Kidney tubule cell (primary cell): ENCODE results near the gene FMN2.

Experiments used
- DNase-seq: peaks from one replicate; pipeline ENCODE4 v3.0.0-alpha.2; 2018; ENCODE audit warnings: low spot score

FMN2 gene

DNA sequence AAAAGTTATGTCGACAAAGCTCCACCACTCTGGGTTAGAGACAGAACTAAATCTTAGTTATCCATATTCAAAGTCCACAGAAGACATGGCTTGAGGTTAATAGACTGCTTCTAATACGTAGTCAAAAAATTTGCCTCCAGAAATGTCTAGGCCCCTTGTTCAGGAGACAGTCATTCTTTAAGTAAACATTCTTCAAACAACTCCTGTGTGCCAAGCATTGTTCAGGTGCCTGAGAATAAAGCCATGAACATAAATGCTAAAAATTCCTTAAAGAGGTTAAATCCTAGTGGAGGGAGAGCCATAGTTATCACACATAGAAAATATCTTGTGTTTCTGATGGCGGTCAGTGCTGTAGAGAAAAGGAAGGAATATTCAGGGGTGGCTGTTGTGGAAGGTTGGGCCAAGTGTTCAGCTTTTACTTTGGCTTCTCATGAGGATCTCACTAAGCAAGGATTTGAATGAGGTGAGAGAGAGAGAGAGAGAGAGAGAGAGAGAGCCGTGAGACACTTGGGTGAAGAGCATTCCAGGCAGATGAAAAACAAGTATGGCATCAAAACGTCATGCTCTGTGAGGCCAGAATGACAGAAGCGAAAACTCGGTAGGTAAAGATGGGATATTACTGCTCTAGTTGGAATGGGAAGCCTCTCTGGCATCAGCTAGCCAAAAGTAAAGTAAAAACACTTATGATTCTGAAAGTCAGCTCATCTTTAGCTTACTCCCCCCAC lies 333.2 kb downstream of the FMN2 start:
- DNase-seq, result no peak

DNA sequence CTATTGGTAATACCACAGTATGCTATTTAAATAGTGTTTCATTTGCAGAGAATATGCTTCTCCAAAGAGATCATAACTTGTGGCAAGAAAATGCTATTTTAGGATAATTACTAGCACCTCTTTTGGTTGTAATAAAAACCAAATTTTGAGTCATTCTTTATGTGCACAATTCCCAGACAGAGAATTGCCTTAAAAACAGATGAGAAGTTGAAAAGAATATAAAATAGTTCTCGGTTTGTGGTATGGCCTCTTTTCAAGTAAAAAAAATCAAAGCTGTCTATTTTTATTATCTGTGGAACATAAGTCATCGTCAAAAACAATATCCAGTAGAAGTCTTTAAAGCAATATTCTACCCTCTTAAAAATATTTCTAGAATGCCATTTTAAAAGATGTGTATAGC lies 334.4 kb downstream of the FMN2 start:
- DNase-seq, result no peak

DNA sequence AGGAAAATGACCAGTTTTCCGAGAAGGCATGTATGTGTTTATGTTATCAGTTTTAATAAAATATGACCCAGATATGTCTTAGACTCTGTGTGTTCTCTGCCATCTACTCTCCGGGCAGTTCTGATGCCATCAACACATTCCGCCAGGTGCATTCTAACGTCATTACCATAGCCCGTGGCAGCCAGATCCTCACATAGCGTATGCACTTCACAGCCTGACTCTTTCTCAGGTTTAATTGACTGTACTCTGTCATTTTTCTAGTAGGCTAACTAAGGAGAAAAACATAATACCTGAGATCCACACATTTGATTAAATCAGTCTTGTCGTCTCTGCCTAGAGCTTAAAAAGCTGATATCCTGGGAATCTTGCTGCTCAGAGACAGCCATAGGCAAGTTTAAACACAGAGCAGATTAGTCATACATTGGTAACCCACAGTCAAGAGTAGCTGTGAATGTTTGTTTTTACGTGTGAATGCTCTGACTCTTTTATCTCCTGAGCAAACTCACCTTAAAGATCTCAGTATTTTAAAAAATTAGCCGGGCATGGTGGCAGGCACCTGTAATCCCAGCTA lies 344.4 kb downstream of the FMN2 start:
- no peak for DNase-seq

DNA sequence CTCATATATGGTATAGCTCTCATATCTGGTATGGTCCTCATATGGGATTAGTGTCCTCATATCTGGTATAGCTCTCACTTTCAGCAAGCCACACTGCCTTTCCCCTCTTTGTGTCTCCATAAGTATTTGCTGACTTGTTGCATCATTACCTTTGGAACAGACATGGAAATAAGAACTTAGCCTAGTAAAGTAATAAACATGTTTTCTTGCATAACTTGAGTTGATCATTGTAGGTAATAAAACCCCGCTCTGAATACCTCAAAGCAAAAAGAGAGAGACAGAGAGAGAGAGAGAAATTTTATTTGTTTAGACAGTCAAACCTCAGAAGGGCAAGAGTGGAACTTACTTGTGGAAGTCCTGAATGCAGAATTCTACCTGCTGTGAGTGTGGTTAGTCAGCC lies 350.0 kb downstream of the FMN2 start:
- no peak for DNase-seq

DNA sequence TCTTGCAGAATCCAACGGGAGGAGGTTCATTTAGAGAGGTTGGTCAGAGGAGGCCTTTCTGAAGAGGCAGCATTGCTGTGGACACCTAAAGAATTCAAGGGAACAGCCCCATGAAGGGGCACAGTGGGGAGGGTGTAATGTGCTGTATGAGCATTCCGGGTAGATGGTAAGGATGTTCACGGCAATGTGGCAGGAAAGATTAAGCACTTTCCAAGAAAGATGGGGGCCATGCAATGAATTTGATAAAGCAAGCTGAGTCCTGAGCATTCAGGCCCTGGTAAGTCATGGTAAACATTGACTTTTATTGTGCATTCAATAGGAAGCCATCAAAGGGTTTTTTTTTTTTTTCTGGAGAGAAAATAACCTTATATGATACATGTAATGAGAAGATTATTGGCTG lies 353.7 kb downstream of the FMN2 start:
- DNase-seq, result no peak

DNA sequence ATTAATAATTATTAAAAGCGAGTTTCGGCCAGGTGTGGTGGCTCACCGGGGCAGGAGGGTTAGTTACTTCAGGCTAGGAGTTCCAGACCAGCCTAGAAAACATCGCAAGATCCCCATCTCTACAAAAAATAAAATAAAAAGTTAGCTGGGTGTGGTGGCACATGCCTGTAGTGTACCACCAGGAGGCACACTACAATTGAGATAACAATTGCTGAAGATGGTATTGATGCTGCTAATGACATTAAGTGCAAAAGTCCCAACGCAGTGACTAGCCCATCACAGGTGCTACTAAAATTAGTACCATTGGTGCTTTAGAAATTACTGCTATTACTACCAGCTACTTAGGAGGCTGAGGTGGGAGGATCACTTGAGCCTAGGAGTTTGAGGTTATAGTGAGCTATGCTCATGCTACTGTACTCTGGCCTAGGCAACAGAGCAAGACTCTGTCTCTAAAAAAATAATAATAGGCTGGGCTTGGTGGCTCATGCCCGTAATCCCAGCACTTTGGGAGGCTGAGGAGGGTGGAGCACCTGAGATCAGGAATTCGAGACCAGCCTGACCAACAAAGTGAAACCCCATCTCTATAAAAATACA lies 363.6 kb downstream of the FMN2 start:
- peak; percentile 6 for DNase-seq

DNA sequence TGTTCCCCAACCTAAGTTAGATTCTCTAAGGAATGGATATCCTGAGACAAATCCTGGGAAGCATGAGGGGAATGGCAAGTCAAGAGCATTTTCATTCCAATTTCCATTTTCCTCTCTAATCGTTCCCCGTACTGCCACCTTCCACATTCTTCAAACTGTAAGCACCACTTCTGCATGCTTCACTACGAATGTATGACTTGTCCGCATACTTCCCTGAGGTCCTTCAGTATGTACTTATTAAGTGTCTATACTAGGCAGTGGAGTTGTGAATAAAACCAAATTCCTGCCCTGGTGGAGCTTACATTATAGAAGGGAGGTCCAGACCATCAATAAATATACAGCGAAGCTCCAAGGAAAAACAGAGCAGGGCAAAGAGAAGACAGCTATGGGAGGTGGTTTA lies 365.5 kb downstream of the FMN2 start:
- no peak for DNase-seq

DNA sequence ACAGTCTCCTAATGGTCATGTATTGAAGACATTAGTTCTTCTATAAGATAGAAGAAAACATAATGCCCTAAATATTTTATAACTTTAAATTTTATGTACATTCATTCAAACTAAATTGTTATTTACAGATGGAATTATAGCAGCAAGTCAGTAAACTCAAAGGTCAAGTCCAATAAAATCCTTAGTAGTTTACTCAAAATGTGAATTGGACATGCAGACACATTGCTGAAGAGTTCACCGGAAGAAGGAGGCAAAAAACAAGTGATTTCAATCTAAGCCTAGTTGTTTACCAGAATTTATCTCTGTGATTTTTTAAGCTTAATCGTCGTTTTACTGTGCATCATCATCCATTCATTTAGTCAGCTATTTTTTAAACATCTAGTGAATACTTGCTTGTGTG lies 370.6 kb downstream of the FMN2 start:
- no peak for DNase-seq

DNA sequence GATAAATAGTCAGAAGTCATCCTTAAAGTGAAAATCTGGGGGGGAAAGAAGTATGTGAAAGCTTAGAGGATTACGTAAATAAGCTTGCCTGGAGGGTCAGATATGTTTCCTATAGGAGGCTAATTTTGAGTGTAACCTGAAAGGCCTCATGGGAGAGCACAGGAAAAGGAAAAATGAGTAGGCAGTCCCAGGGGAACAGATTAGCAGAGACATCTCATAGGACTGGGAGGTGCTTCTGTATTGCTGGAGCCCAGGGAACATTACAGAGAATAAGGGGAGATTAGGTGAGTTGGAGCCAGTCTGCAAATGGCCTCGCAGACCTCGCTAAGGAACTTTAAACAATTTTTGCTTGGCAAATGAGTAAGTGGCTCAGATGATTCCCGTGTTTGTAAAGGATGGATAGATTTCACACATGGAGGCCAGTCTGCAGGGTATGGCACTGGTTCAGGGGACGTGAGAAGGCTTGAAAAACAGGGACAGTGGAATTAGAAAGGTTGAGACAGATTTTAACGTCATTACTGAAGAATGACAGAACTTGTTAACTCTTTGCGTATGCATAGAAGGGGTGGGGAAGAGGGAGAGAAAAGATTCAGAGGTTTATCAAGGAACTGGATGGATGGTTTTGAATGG lies 371.2 kb downstream of the FMN2 start:
- DNase-seq, result no peak

DNA sequence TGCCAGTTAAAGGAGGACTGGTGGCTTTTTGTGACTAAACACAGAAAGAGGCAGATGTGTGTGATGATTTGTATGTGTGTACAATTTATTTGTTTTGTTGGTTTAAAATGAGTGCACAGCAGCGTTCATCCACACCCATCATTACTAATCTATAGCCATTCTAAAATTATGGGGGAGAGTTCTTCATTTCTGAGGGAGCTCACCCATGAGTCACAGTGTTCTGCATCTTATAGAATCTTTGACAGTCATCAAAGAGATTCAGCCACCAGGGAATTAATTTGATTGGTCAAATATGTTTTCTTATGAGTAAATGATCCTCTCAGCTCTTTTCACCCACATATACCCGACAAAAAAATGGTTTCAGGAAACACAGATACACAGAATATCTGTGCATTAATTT lies 372.4 kb downstream of the FMN2 start:
- DNase-seq, result no peak

DNA sequence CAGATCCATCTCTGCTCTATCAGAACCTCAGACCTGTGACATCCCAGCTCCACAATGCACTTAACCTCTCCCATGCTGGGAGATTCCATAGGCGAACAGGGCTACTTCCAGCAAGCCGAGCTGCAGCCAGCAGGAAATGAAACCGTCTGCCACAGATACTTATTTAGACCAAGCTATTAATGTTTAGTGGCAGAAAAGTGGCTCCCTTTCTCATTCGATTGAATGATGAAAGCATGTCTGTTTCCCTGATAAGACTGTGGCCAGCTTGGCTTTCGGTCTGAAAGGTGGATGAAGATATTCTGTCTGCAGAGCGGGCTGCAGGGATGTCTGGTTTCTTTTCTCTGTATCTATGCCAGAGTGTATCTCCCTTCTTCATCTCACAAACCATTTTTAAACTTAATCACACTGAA lies 373.9 kb downstream of the FMN2 start:
- DNase-seq, result no peak

DNA sequence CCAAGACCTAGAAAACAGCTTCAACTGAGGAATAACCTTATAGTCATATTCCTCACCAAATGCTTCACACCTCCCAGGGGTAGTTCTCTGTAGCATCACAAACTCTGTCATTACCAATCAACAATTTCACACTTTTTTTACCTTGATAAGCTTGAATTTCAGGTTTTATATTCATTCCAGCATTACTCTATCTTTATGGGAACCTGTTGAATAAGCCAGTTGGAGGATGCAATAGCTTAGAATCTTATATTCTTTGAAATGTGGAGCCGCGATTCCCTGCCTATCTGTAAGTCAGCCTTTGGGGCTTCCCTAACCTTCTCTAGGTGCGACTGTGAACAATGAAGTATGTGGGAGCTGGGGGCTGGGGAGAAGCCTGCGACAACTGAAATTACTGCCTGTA lies 374.8 kb downstream of the FMN2 start:
- no peak for DNase-seq

DNA sequence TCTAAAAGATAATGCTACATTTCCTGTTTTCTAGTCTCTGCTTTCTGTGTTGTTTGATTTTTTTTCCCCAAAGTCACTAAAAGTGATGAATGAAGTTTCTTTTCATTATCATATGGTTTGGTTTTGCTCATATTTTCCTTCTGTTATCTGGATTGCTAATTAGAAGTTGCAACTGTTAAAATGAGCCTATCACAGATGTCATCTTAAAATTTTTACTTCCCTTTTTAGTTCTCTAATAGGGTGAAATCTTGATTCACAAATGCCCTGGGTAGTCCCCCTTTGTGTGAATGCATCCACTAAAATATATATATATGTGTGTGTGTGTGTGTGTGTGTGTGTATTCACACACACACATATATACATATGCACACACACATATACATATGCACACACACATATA lies 376.2 kb downstream of the FMN2 start:
- DNase-seq, result no peak

DNA sequence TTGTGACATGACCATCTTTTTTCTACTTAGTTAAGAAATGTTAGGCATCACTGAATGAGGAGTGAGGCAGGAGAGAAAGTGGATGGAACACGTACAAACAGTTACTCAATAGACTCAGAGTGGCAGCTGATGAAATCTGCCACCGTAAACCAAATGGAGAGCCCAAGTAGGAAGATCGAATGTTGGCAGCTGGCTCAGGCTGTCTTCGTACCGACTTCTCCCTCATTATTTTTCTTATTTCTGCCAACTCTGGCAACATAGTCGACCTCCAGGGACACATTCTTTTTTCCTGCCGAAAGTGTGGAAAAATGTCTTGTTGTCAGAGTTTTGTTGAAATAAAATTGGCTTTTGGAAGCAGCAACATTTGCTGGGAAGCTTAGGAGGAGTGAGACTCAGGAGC lies 377.0 kb downstream of the FMN2 start:
- DNase-seq, result no peak

DNA sequence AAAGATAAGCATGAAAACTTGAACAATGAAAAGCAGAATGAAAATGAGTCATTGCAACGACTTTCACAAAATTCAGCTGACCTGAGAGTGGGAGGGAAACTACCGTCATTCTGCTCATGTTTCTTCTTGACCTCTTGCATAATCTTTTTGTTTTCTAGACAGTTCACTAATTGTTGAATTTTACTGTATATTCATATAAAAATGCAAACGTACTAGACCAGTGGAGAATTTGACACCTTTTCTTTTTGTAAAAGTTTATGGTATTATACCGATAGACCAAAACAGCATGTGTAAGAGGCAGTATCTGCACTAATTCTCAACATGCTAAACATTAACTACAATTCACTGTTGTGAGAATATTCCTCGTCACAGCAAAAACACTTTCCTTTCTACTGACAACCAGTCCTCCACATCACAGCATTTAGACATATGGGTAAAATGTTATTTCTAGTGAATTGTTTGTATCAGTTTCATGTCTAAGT lies 382.5 kb downstream of the FMN2 start:
- DNase-seq, result peak; percentile 4

DNA sequence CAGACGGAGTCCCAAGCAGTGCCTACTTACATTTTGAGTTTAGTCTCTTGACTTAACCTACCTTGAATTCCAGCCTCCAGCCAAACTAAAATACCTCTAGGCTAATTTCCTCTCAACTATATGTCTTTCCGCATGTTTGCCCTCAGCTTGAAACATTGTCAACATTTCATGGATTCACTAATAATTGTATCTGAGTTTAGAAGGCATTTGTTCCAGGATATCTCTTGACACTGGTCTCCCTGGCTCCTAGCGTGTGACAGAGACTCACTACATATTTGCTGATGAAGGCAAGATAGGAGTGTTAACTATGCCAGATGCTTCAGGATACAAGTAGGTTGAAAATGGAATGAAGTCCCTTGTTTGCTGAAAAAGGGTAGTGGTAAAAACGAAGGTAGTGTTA lies 384.1 kb downstream of the FMN2 start:
- DNase-seq, result no peak

DNA sequence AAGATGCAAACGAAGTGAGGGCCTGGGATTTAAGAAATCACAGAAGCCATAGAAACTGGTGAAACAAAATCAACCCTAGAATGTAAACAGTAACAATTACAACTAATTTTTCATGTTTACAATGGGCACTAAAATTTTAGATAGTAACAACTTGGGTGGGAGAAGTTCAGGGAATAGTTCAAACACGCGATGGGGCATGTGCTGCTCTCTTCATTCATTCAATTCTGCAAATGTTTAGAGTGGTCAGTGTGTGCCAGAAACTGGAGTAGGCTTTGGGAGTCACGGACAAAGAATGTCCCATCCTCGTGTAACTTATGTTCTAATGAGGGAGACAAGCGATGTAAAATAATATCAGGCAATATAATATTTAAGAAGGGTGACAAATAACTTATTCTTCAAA lies 386.9 kb downstream of the FMN2 start:
- no peak for DNase-seq

DNA sequence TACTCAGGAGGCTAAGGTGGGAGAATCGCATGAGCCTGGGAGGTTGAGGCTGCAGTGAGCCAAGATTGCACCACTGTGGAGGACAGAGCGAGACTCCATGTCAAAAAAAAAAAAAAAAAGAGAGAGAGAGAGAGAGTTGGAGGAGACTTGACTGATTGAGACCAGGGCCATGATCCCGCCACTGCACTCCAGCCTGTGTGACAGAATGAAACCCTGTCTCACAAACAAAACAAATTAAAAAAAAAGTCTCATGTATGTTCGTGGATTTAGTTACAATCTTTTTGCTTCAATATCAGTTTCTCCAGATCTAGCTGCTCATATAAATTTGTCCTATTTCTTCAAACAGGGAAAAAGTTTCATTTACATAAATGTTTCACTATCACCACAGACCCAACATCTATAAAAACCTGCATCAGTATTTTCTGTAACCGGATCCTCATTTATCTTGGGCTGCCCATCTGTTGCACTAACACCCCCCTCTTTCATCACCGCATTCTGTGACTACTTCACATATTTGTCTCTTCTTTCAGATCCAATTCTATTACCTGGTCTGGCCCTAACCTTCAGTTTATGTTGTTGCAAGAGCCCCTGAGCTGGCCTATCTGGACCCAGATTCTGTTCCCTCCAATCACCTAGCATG lies 393.2 kb downstream of the FMN2 start:
- no peak for DNase-seq

DNA sequence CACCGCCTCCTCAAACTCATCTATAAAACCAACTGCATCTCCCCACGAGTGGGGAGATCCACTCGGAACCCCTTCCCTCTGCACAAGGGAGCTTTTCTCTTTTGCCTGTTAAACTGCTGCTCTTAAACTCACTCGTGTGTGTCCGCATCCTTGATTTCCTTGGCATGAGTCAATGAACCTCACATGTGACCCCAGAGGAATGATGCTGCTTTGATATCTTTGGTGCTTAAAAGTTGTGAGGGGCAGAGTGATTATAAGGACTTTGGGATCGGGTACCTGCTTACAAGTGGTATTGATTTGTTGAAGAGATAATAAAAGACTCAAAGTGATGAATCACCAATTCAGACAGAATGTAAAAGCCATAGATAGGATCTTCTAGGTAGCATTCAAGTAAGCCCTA lies 394.9 kb downstream of the FMN2 start:
- DNase-seq, result peak; percentile 23

DNA sequence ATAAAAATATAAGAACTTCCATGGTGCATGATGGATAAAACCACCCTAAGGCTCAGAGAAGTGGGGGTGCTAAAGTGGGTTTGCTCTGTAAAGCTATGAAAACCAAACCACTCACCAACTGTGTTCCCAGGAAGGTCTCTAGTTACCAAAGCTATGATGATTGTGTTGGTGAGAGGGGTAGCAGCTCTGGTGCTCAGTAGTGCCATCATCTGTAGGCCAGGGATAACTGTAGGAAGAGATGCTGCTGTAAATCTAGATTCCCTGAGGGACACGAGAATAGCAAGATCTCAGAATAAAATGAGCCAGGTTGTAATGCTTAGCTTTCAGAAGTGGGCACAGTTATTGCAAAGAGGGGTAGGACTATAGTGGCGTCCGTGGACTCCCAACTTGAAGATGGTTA lies 395.8 kb downstream of the FMN2 start:
- DNase-seq, result no peak

DNA sequence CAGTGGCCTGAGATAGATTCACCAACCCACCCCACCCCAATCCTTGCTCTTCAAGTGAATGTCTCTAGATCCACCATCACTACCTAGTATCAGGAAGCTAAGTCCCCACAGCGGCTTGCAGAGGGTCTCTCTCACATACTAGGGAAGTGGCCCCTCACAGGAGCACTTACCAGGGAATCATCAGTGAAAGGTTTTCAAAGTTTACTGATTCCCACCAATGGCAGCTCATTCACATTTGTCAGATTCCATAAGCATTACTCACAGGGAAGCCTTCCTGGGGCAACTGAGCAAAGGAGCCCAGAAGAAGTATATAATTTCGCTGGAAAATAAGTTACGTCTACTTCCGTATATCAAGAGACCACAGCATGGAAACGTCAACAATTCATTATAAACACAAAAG lies 399.5 kb downstream of the FMN2 start:
- peak; percentile 47 for DNase-seq

DNA sequence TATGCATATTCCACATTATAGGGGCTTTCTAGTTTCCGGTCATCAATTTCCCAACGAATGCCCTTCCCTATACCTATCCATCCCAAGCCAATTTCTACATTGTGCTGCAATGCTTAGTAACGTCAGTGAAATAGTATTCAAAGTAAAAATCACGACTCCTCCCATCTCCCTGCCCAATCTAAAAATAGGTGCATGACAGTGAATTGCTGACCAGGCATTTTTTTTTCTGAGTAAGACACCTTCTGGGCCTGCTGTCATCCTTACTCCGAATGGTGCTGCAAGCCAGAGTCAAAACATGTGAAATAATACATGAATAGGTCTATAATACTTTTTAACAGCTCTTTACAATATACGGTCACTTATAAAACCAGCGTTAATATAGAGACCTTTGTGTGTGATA lies 400.1 kb downstream of the FMN2 start:
- no peak for DNase-seq
